Astrocyte (in vitro differentiated cells and primary cell): Measurements from ENCODE around the gene HRH4.

Experiments used
- CTCF ChIP-seq: IDR thresholded peaks from 2 replicates; pipeline ENCODE4 v1.5.1; 2011; ENCODE audit warnings: low read depth, mild to moderate bottlenecking, inconsistent platforms, low read length, moderate library complexity; ENCODE audit not compliant: insufficient read depth
- EZH2 ChIP-seq: IDR thresholded peaks from 2 replicates; pipeline ENCODE4 v1.6.1; 2012; ENCODE audit warnings: mild to moderate bottlenecking, low read length, inconsistent platforms; ENCODE audit not compliant: insufficient read depth

GRCh38 chr18:24421831-24422230, 38.6 kb upstream of the HRH4 start:
- TF ChIP-seq EZH2 (no peak), CTCF (no peak)
